GM21576 (cell line): Measurements from ENCODE around the gene SS18L1.

Source experiments
- ATAC-seq: cut with Tn5 transposase; IDR thresholded peaks from one replicate; pipeline ENCODE4 v1.9.1; 2021; ENCODE audit warnings: mild to moderate bottlenecking, moderate library complexity; ENCODE audit not compliant: unreplicated experiment

SS18L1 gene

GRCh38 chr20:62191781-62192559 lies 48.4 kb downstream of the SS18L1 start:
- ATAC-seq: no peak

- ATAC-seq: no peak
These were observed 49.1 kb downstream of the SS18L1 start for GRCh38 chr20:62192635-62193034.

GRCh38 chr20:62193079-62194025 lies 49.8 kb downstream of the SS18L1 start:
- ATAC-seq: no peak

- no peak for ATAC-seq
These were observed 51.5 kb downstream of the SS18L1 start for GRCh38 chr20:62195075-62195405.

- no peak for ATAC-seq
These were observed 52.2 kb downstream of the SS18L1 start for GRCh38 chr20:62195736-62196135.

- ATAC-seq: no peak
These were observed 52.7 kb downstream of the SS18L1 start for GRCh38 chr20:62196286-62196685.

- no peak for ATAC-seq
These were observed 53.7 kb downstream of the SS18L1 start for GRCh38 chr20:62197311-62197710.

- ATAC-seq: no peak
These were observed 54.2 kb downstream of the SS18L1 start for GRCh38 chr20:62197801-62198200.

- no peak for ATAC-seq
These were observed 54.9 kb downstream of the SS18L1 start for GRCh38 chr20:62198496-62198895.

GRCh38 chr20:62198931-62199330 lies 55.4 kb downstream of the SS18L1 start:
- no peak for ATAC-seq

GRCh38 chr20:62200491-62201172 lies 57.1 kb downstream of the SS18L1 start:
- ATAC-seq: no peak

GRCh38 chr20:62201173-62202082 lies 57.9 kb downstream of the SS18L1 start:
- ATAC-seq: peak; percentile 78

- ATAC-seq: no peak
These were observed 58.5 kb downstream of the SS18L1 start for GRCh38 chr20:62202083-62202395.

GRCh38 chr20:62202676-62203377 lies 59.3 kb downstream of the SS18L1 start:
- no peak for ATAC-seq

- ATAC-seq: no peak
These were observed 59.9 kb downstream of the SS18L1 start for GRCh38 chr20:62203378-62204030.

GRCh38 chr20:62205618-62206387 lies 62.2 kb downstream of the SS18L1 start:
- ATAC-seq: no peak

- no peak for ATAC-seq
These were observed 62.8 kb downstream of the SS18L1 start for GRCh38 chr20:62206388-62206775.

GRCh38 chr20:62208061-62208794 lies 64.7 kb downstream of the SS18L1 start:
- ATAC-seq: no peak
